Measurements from ENCODE around the gene FASTK. TPM values are rescaled to one million over a fixed set of nuclear protein-coding genes. Genes with fewer than 3 reads are reported as not detected.
A peak's percentile ranks its signal among the peaks of the same experiment; 100 is the strongest.

FASTK gene
- total RNA-seq, 1 donor from 2014 or later, result 92.3 TPM

- no peak for DNase-seq
- Mint-ChIP-seq H3K27ac (no peak overlapping the region), H3K27me3 (no peaks in the 10 kb centered on the region), H3K9me3 (no peaks in the 10 kb centered on the region), H3K4me1 (no peaks in the 10 kb centered on the region), H3K4me3 (no peak overlapping the region), H3K36me3 (ENCODE audit: low read depth) (peaks cover 16% of the 10 kb centered on the region)
- intact Hi-C loops (cut with micrococcal nuclease), result loop anchor here (10.0 kb wide), 1 partner anchor 122 kb away; the partner anchor contains the start of gene SMARCD3
Observed at GRCh38 chr7:151122796-151123157, 42.2 kb upstream of the FASTK start.

- Mint-ChIP-seq H3K4me1 (no peaks in the 10 kb centered on the region), H3K36me3 (ENCODE audit: low read depth) (peaks cover 16% of the 10 kb centered on the region), H3K4me3 (no peak overlapping the region), H3K27me3 (no peaks in the 10 kb centered on the region), H3K27ac (no peak overlapping the region), H3K9me3 (no peaks in the 10 kb centered on the region)
- DNase-seq, result no peak
- intact Hi-C loops (cut with micrococcal nuclease), result loop anchor here (10.0 kb wide), 1 partner anchor 123 kb away; the partner anchor contains the start of gene SMARCD3
Observed at GRCh38 chr7:151122276-151122675, 41.7 kb upstream of the FASTK start.

GRCh38 chr7:151121380-151122170, 41.0 kb upstream of the FASTK start:
- Mint-ChIP-seq H3K9me3 (no peaks in the 10 kb centered on the region), H3K27ac (no peak overlapping the region), H3K4me3 (no peak overlapping the region), H3K36me3 (ENCODE audit: low read depth) (peaks cover 16% of the 10 kb centered on the region), H3K4me1 (no peaks in the 10 kb centered on the region), H3K27me3 (no peaks in the 10 kb centered on the region)
- intact Hi-C loops (cut with micrococcal nuclease), result loop anchor here (10.0 kb wide), 1 partner anchor 123 kb away; the partner anchor contains the start of gene SMARCD3
- DNase-seq, result no peak

GRCh38 chr7:151120896-151121295, 40.3 kb upstream of the FASTK start:
- Mint-ChIP-seq H3K27ac (no peak overlapping the region), H3K27me3 (peaks cover 1% of the 10 kb centered on the region), H3K36me3 (ENCODE audit: low read depth) (peaks cover 16% of the 10 kb centered on the region), H3K9me3 (no peaks in the 10 kb centered on the region), H3K4me3 (no peak overlapping the region), H3K4me1 (no peaks in the 10 kb centered on the region)
- intact Hi-C loops (cut with micrococcal nuclease), result loop anchor here (10.0 kb wide), 1 partner anchor 124 kb away; the partner anchor contains the start of gene SMARCD3
- DNase-seq, result no peak

- H3K4me1 Mint-ChIP-seq, result no peaks in the 10 kb centered on the region
- no peak overlapping the region for H3K27ac Mint-ChIP-seq
- intact Hi-C loops (cut with micrococcal nuclease), result loop anchor here (10.0 kb wide), 2 partner anchors 125 to 145 kb away; partner anchors contain the start of genes KCNH2 and SMARCD3
- H3K4me3 Mint-ChIP-seq, result no peak overlapping the region
- H3K9me3 Mint-ChIP-seq, result no peaks in the 10 kb centered on the region
- peaks cover 16% of the 10 kb centered on the region for H3K36me3 Mint-ChIP-seq (ENCODE audit: low read depth)
- H3K27me3 Mint-ChIP-seq, result peaks cover 4% of the 10 kb centered on the region
- DNase-seq, result no peak
Observed at GRCh38 chr7:151119902-151120301, 39.3 kb upstream of the FASTK start.

- Mint-ChIP-seq H3K27me3 (peaks cover 6% of the 10 kb centered on the region), H3K9me3 (no peaks in the 10 kb centered on the region), H3K36me3 (ENCODE audit: low read depth) (peaks cover 16% of the 10 kb centered on the region), H3K27ac (no peak overlapping the region), H3K4me1 (no peaks in the 10 kb centered on the region), H3K4me3 (no peak overlapping the region)
- intact Hi-C loops (cut with micrococcal nuclease), result loop anchor here (10.0 kb wide), 1 partner anchor 144 kb away; the partner anchor contains the start of gene KCNH2
- no peak for DNase-seq
Observed at GRCh38 chr7:151119055-151119415, 38.4 kb upstream of the FASTK start.

- Mint-ChIP-seq H3K27me3 (peaks cover 12% of the 10 kb centered on the region), H3K36me3 (ENCODE audit: low read depth) (peaks cover 15% of the 10 kb centered on the region), H3K9me3 (no peaks in the 10 kb centered on the region), H3K4me3 (no peak overlapping the region), H3K4me1 (no peaks in the 10 kb centered on the region), H3K27ac (no peak overlapping the region)
- intact Hi-C loops (cut with micrococcal nuclease), result loop anchor here (10.0 kb wide), 1 partner anchor 144 kb away; the partner anchor contains the start of gene KCNH2
- DNase-seq, result no peak
Observed at GRCh38 chr7:151118108-151119054, 37.8 kb upstream of the FASTK start.

GRCh38 chr7:151117565-151117964, 37.0 kb upstream of the FASTK start:
- Mint-ChIP-seq H3K4me1 (no peaks in the 10 kb centered on the region), H3K4me3 (no peak overlapping the region), H3K27ac (no peak overlapping the region), H3K27me3 (peaks cover 16% of the 10 kb centered on the region), H3K9me3 (no peaks in the 10 kb centered on the region), H3K36me3 (ENCODE audit: low read depth) (peaks cover 12% of the 10 kb centered on the region)
- intact Hi-C loops (cut with micrococcal nuclease), result loop anchor here (10.0 kb wide), 1 partner anchor 143 kb away; the partner anchor contains the start of gene KCNH2
- no peak for DNase-seq

- Mint-ChIP-seq H3K4me3 (no peak overlapping the region), H3K36me3 (ENCODE audit: low read depth) (peaks cover 12% of the 10 kb centered on the region), H3K4me1 (no peaks in the 10 kb centered on the region), H3K27ac (no peak overlapping the region), H3K9me3 (no peaks in the 10 kb centered on the region), H3K27me3 (peaks cover 16% of the 10 kb centered on the region)
- no peak for DNase-seq
- intact Hi-C loops (cut with micrococcal nuclease), result loop anchor here (10.0 kb wide), 1 partner anchor 142 kb away; the partner anchor contains the start of gene KCNH2
Observed at GRCh38 chr7:151116603-151117440, 36.2 kb upstream of the FASTK start.

- peaks cover 10% of the 10 kb centered on the region for H3K36me3 Mint-ChIP-seq (ENCODE audit: low read depth)
- intact Hi-C loops (cut with micrococcal nuclease), result loop anchor here (10.0 kb wide), 1 partner anchor 141 kb away; the partner anchor contains the start of gene KCNH2
- peaks cover 16% of the 10 kb centered on the region for H3K27me3 Mint-ChIP-seq
- DNase-seq, result no peak
- H3K27ac Mint-ChIP-seq, result no peak overlapping the region
- H3K4me1 Mint-ChIP-seq, result no peaks in the 10 kb centered on the region
- H3K4me3 Mint-ChIP-seq, result peak overlapping the region; percentile 30
- no peaks in the 10 kb centered on the region for H3K9me3 Mint-ChIP-seq
Observed at GRCh38 chr7:151115836-151116418, 35.3 kb upstream of the FASTK start.

GRCh38 chr7:151115121-151115835, 34.7 kb upstream of the FASTK start:
- H3K27ac Mint-ChIP-seq, result no peak overlapping the region
- intact Hi-C loops (cut with micrococcal nuclease), result loop anchor here (10.0 kb wide), 1 partner anchor 140 kb away; the partner anchor contains the start of gene KCNH2
- H3K27me3 Mint-ChIP-seq, result peaks cover 16% of the 10 kb centered on the region
- H3K9me3 Mint-ChIP-seq, result no peaks in the 10 kb centered on the region
- DNase-seq, result peak; percentile 74
- H3K36me3 Mint-ChIP-seq (ENCODE audit: low read depth), result peaks cover 4% of the 10 kb centered on the region
- peaks cover 3% of the 10 kb centered on the region for H3K4me1 Mint-ChIP-seq
- H3K4me3 Mint-ChIP-seq, result peak overlapping the region; percentile 30

Data from activated CD4-positive, alpha-beta T cell treated with anti-CD3 and anti-CD28 coated beads, Interleukin-2, amount 10 ng/mL, durations not matched to agents 24 days and 14 days (primary cell).